Muscle of leg (tissue), 11 donors: ENCODE data around the gene LRRC40. TPM values are rescaled to one million over a fixed set of nuclear protein-coding genes. Genes with fewer than 3 reads are reported as not detected.

Experiments
- DNase-seq: peaks from one replicate; pipeline ENCODE4 v3.0.0; 2013
- H3K27ac ChIP-seq: one replicate; pipeline ENCODE4 v1.5.1; 2013; ENCODE audit warnings: mild to moderate bottlenecking, low read length, control low read depth
- H3K27me3 ChIP-seq: one replicate; pipeline ENCODE4 v1.6.1; 2013; ENCODE audit warnings: low read length; ENCODE audit not compliant: control insufficient read depth, insufficient read depth
- H3K36me3 ChIP-seq: one replicate; pipeline ENCODE4 v1.6.1; 2013; ENCODE audit warnings: low read length; ENCODE audit not compliant: control insufficient read depth, insufficient read depth
- H3K4me1 ChIP-seq: one replicate; pipeline ENCODE4 v1.6.1; 2013; ENCODE audit warnings: low read length; ENCODE audit not compliant: control insufficient read depth, insufficient read depth
- H3K4me3 ChIP-seq: one replicate; pipeline ENCODE4 v1.5.1; 2013; ENCODE audit warnings: low read length, control low read depth
- H3K9me3 ChIP-seq: replicated peaks from 2 replicates; pipeline ENCODE4 v1.6.1; 2013; ENCODE audit warnings: low read depth, low read length; ENCODE audit not compliant: control insufficient read depth
- WGBS: methylation state at CpG from one replicate; pipeline ENCODE4 v1.1.5; 2013; ENCODE audit warnings: missing lambda C conversion rate; ENCODE audit not compliant: insufficient coverage; 5-methylcytosine and 5-hydroxymethylcytosine counted together
- polyA plus RNA-seq, 8 donors: library from polyadenylated mRNA; unstranded; fragments of 120-200 nt; gene quantifications; one replicate each; pipeline versions ENCODE4 v1.2.1 to v1.2.3, GENCODE V29; 2013; ENCODE audit warnings: inconsistent platforms in 1 of 8, low replicate concordance in 1 of 8; ENCODE audit not compliant: insufficient read length in 8 of 8, insufficient read depth in 1 of 8
- total RNA-seq: library from RNA; stranded (reverse); fragments of 120-200 nt; gene quantifications from one replicate; pipeline ENCODE4 v1.2.4, GENCODE V29; 2013

Gene LRRC40
- total and polyA plus RNA-seq, 9 donors = 13.9 to 19.7 (median 16.9) TPM

- peak overlapping the region; percentile 84 for H3K27ac ChIP-seq
- 91% methylated on average over 1 of the region's 3 CpGs for WGBS
- DNase-seq = no peak
- no peaks in the 10 kb centered on the region for H3K27me3 ChIP-seq
- no peaks in the 10 kb centered on the region for H3K9me3 ChIP-seq
- H3K36me3 ChIP-seq = peaks cover 3% of the 10 kb centered on the region
- H3K4me3 ChIP-seq = no peak overlapping the region
- H3K4me1 ChIP-seq = peaks cover 10% of the 10 kb centered on the region
These were observed 64.5 kb downstream of the LRRC40 start for GRCh38 chr1:70140894-70141293.

DNA sequence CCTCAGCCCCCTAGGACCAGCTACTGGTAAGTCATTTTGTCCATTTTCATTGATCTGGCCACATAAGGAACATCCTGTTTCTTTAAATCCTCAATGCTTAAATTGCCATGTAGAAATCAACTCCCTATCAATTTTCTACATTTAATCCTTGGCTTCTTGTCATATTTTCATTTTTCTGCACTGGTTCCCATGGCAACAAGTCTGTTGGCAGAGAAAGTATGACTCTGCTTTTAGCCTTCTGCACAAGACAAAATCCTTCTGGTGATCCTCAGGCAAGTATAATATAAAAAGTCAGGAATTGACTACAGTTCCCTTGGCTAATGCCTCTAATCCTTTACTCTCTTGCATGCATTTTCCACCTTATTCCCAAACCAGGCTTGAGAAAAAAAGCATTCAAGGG, 65.0 kb downstream of the LRRC40 start:
- no peaks in the 10 kb centered on the region for H3K9me3 ChIP-seq
- H3K4me3 ChIP-seq = no peak overlapping the region
- peak overlapping the region; percentile 84 for H3K27ac ChIP-seq
- peaks cover 10% of the 10 kb centered on the region for H3K4me1 ChIP-seq
- H3K27me3 ChIP-seq = no peaks in the 10 kb centered on the region
- peak; percentile 97 for DNase-seq
- peaks cover 3% of the 10 kb centered on the region for H3K36me3 ChIP-seq

DNA sequence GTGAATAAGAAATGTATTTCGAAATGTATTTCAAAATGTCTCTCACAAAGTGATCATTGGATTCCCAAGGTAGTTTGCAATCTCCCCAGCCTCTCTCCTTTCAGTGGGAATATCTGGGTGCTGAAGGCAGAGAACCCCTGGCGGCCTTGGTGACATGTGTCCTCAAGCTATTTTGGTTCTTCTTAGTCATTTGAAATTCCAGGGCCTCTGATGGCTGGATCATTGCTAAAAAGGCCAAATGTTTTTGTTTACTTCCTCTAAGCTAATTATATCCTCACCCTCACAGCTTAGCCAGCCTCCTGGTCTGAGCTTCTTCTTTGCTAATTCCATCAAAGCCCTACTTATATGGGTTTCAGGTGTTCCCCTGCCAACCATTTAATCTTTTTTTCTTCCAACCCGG, 71.2 kb downstream of the LRRC40 start:
- peak; percentile 24 for DNase-seq
- Histone ChIP-seq H3K27ac (no peak overlapping the region), H3K4me3 (no peak overlapping the region)

DNA sequence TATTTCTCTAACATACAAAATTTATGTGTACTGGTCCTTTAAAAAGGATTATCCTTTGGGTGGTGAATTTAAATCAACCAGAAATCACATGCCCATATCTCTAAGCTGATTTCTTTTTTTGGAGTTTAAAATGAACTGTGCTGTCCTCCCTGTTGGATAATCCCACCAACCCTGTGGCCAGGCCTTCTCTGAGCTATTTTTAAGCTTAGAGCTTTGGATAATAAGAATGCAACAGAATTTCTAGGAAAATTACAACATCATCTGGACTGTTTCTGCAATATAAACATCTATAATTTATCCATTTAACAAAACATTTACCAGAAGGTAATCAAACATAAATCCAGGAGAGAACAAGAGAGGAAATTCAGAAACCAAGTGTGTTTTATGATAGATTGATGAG, 88.3 kb downstream of the LRRC40 start:
- Histone ChIP-seq H3K4me1 (no peaks in the 10 kb centered on the region), H3K9me3 (no peaks in the 10 kb centered on the region)
- peak; percentile 72 for DNase-seq

More for the DNA sequence above, 71.2 kb downstream of the LRRC40 start:
- no peaks in the 10 kb centered on the region for H3K9me3 ChIP-seq
- no peaks in the 10 kb centered on the region for H3K27me3 ChIP-seq
- 33% methylated on average over 1 of the region's 3 CpGs for WGBS
- H3K36me3 ChIP-seq = no peaks in the 10 kb centered on the region
- no peaks in the 10 kb centered on the region for H3K4me1 ChIP-seq

DNA sequence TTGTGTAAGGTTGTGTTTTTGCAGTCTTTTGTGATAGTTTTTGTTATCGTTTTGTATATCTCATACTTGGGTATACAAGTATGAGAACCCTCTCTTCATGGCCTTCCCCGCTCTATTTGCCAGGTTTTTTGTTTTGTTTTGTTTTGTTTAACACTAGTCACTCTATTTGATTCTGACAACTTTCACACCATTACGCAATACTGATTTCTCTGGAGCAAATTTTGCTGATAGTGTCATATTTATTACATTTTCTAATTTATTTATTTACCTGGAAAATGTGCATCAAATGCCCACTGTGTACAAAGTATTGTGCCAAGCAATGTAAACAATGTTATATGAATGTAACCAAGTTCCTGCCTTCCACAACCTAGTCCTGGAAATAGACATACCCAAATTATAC, 90.1 kb downstream of the LRRC40 start:
- H3K27me3 ChIP-seq = no peaks in the 10 kb centered on the region
- H3K4me1 ChIP-seq = no peaks in the 10 kb centered on the region
- no peaks in the 10 kb centered on the region for H3K36me3 ChIP-seq
- WGBS = no CpG with 5 or more reads among the region's 3 CpGs
- H3K4me3 ChIP-seq = no peak overlapping the region
- H3K27ac ChIP-seq = no peak overlapping the region
- no peak for DNase-seq
- no peaks in the 10 kb centered on the region for H3K9me3 ChIP-seq

More for the DNA sequence above, 88.3 kb downstream of the LRRC40 start:
- Histone ChIP-seq H3K4me3 (no peak overlapping the region), H3K36me3 (no peaks in the 10 kb centered on the region), H3K27me3 (no peaks in the 10 kb centered on the region), H3K27ac (no peak overlapping the region)

DNA sequence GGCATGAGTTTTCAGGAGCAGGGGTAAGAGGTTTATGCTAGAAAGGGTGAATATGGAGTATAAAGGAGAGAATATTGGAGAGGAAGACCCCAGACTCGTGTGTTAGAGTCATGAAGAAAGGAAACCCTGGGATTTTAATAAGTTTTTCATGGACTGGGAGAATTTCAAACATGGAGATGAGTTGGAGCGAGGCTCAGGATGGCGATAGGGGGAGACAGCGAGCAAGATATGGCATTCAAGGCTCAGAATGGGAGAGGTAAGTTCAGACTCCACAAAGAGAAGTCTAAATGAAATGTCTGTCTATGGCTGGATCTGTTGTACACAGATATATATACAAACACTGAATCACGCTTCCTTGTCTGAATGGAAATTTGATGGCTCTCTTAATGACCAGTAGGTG, 92.5 kb downstream of the LRRC40 start:
- Histone ChIP-seq H3K36me3 (no peaks in the 10 kb centered on the region), H3K4me3 (no peak overlapping the region), H3K27me3 (no peaks in the 10 kb centered on the region), H3K4me1 (no peaks in the 10 kb centered on the region), H3K27ac (no peak overlapping the region), H3K9me3 (no peaks in the 10 kb centered on the region)
- 78% methylated on average over 4 of the region's 5 CpGs for WGBS
- DNase-seq = no peak

DNA sequence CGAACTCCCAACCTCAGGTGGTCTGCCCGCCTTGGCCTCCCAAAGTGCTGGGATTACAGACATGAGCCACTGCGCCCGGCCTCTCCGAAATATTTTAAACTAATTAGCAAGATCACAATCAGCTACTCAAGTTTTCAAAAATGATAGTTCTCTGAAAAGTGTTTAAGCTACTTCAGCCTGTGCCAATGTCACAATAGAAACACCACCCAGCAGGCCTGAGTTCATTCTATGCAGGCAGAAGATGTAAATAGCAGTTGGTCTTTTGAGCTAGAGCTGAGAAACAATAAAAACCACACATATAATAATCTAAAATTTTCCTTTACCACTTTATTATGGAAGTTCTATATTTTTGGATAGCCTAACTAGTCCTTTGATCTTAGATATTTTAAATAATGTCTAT, 96.1 kb downstream of the LRRC40 start:
- no CpG with 5 or more reads among the region's 5 CpGs for whole genome bisulfite sequencing

DNA sequence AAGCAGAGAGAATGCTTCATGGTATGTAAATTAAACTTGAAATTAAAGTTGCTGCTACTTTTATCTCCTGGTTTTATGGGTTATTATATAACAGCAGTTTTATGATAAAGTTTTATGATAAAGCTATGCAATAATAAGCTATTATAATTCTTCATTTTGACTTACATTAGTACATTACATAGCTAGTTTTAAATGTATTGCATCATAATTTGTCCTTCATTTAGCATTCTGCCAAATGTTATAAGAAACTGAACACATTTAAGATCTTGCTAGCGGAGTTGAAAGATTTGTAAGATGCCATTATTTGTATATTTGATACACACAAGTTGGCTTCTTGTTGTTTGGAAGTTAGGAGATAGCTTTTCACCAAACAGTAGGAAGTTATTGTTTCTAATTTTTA, 101.6 kb downstream of the LRRC40 start:
- no CpG with 5 or more reads among the region's 1 CpG for WGBS
- Histone ChIP-seq H3K4me3 (no peak overlapping the region), H3K36me3 (no peaks in the 10 kb centered on the region), H3K9me3 (no peaks in the 10 kb centered on the region), H3K27me3 (no peaks in the 10 kb centered on the region), H3K27ac (no peak overlapping the region), H3K4me1 (no peaks in the 10 kb centered on the region)
- DNase-seq = no peak

More for the DNA sequence above, 96.1 kb downstream of the LRRC40 start:
- Histone ChIP-seq H3K27me3 (no peaks in the 10 kb centered on the region), H3K4me3 (no peak overlapping the region), H3K27ac (no peak overlapping the region), H3K9me3 (no peaks in the 10 kb centered on the region), H3K36me3 (no peaks in the 10 kb centered on the region), H3K4me1 (no peaks in the 10 kb centered on the region)
- no peak for DNase-seq

- Histone ChIP-seq H3K9me3 (no peaks in the 10 kb centered on the region), H3K27me3 (no peaks in the 10 kb centered on the region), H3K27ac (no peak overlapping the region), H3K4me3 (no peak overlapping the region), H3K36me3 (no peaks in the 10 kb centered on the region), H3K4me1 (no peaks in the 10 kb centered on the region)
- DNase-seq = no peak
- no CpG with 5 or more reads among the region's 1 CpG for WGBS
These were observed 103.6 kb downstream of the LRRC40 start for GRCh38 chr1:70101774-70102173.

GRCh38 chr1:70101231-70101630, 104.1 kb downstream of the LRRC40 start:
- H3K4me1 ChIP-seq = no peaks in the 10 kb centered on the region
- no CpG with 5 or more reads among the region's 2 CpGs for WGBS
- peak; percentile 87 for DNase-seq

More at GRCh38 chr1:70101231-70101630, 104.1 kb downstream of the LRRC40 start:
- Histone ChIP-seq H3K27ac (no peak overlapping the region), H3K9me3 (no peaks in the 10 kb centered on the region), H3K27me3 (no peaks in the 10 kb centered on the region), H3K36me3 (no peaks in the 10 kb centered on the region), H3K4me3 (no peak overlapping the region)
